ENCODE results near the gene CDC42BPB.

The CDC42BPB gene

GRCh38 chr14:102885737-102886447, 171.5 kb downstream of the CDC42BPB start:
- DNase-seq (ENCODE audit: low read depth in 1 of 2, low spot score in 1 of 2): no peak

- DNase-seq (ENCODE audit: low read depth in 1 of 2, low spot score in 1 of 2): no peak
Measured at GRCh38 chr14:102883554-102883953, 173.8 kb downstream of the CDC42BPB start.

DNA sequence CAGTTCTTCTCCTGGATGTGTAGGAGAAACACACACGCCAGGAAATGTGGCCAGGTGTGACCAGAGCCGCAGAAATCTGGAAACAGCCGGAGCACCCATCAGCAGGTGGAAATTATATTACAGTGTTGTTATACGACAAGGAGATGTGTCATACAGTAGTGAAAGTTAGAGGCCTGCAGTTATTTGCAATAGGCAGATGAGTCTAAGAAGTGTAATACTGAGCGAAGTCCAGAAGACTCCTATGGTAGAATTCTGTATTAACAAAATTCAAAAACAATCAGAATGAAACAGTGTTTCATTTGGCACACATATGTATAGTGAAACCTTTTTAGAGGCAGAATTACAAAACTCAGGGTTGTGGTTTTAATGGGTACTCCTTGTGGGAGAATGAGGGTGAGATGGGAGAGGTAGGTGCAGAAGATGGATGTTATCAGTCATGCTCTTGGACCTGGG, 174.2 kb downstream of the CDC42BPB start:
- no peak for DNase-seq (ENCODE audit: low read depth in 1 of 2, low spot score in 1 of 2)
